PC-3 (cell line): ENCODE data around the gene ACSBG1. TPM values are rescaled to one million over a fixed set of nuclear protein-coding genes. Genes with fewer than 3 reads are reported as not detected.

Experiments
- ATAC-seq: fragments of 200-7000 bp; cut with Tn5 transposase; 2 replicates; pipeline ENCODE4 v1.9.1; 2020; ENCODE audit warnings: mild to moderate bottlenecking, moderate library complexity
- BruUV-seq: library from RNA; stranded (reverse); fragments of 400-500 nt; replicated peaks from 2 replicates; lab custom pipeline; 2021; lab: Mats Ljungman, UMichigan
- CTCF ChIA-PET: fragments of 300-600 bp; sonication (Branson Sonifier 250); formaldehyde crosslinking; loops from one replicate; lab custom pipeline; 2022; ENCODE audit warnings: antibody characterized with exemption; lab: Charles Lee
- POLR2A ChIA-PET: fragments of 300-600 bp; sonication (Branson Sonifier 250); formaldehyde crosslinking; loops from one replicate; lab custom pipeline; 2022; ENCODE audit warnings: antibody characterized with exemption; ENCODE audit not compliant: unreplicated experiment; lab: Charles Lee
- DNase-seq: peaks from one replicate; pipeline ENCODE4 v3.0.0-alpha.2; 2015
- H2AFZ ChIP-seq: fragments of 300-600 bp; sonication (generic); 2 replicates; pipeline ENCODE4 v1.6.0; 2016; ENCODE audit warnings: antibody characterized with exemption, low read length
- H3F3A ChIP-seq: fragments of 300-600 bp; sonication (generic); one replicate; pipeline ENCODE4 v1.6.0; 2017; ENCODE audit warnings: antibody characterized with exemption, low read length, control low read depth, mild to moderate bottlenecking; ENCODE audit not compliant: unreplicated experiment
- H3K27ac ChIP-seq: fragments of 300-600 bp; sonication (generic); 2 replicates; pipeline ENCODE4 v1.5.1; 2016; ENCODE audit warnings: mild to moderate bottlenecking, low read length
- H3K27me3 ChIP-seq: fragments of 300-600 bp; sonication (generic); 2 replicates; pipeline ENCODE4 v1.6.1; 2016; ENCODE audit warnings: low read length, mixed read lengths
- H3K36me3 ChIP-seq: fragments of 300-600 bp; sonication (generic); 2 replicates; pipeline ENCODE4 v1.6.1; 2016; ENCODE audit warnings: low read depth, mixed run types, low read length, mixed read lengths
- H3K4me1 ChIP-seq: fragments of 300-600 bp; sonication (generic); 2 replicates; pipeline ENCODE4 v1.5.1; 2016; ENCODE audit warnings: low read length; ENCODE audit not compliant: insufficient read depth
- H3K4me2 ChIP-seq: fragments of 300-600 bp; sonication (generic); 2 replicates; pipeline ENCODE4 v1.6.0; 2016; ENCODE audit warnings: low read length
- H3K4me3 ChIP-seq: fragments of 300-600 bp; sonication (generic); 2 replicates; pipeline ENCODE4 v1.5.1; 2016; ENCODE audit warnings: mild to moderate bottlenecking, low read length, mixed read lengths
- H3K79me2 ChIP-seq: fragments of 300-600 bp; sonication (generic); 2 replicates; pipeline ENCODE4 v1.6.1; 2017; ENCODE audit warnings: low read length, mixed read lengths
- H3K9ac ChIP-seq: fragments of 300-600 bp; sonication (generic); 2 replicates; pipeline ENCODE4 v1.6.0; 2016; ENCODE audit warnings: mild to moderate bottlenecking, low read length
- H3K9me2 ChIP-seq: fragments of 300-600 bp; sonication (generic); replicated peaks from 2 replicates; pipeline ENCODE4 v1.6.1; 2016; ENCODE audit warnings: mixed run types, low read length, mixed read lengths
- H3K9me3 ChIP-seq: fragments of 300-600 bp; sonication (generic); 2 replicates; pipeline ENCODE4 v1.6.1; 2016; ENCODE audit warnings: low read length, mixed read lengths
- H4K20me1 ChIP-seq: fragments of 300-600 bp; sonication (generic); 2 replicates; pipeline ENCODE4 v1.6.1; 2016; ENCODE audit warnings: low read length, mixed read lengths
- CTCF ChIP-seq: fragments of 300-600 bp; sonication (generic); conservative IDR thresholded peaks from 2 replicates; pipeline ENCODE4 v1.5.1; 2017; ENCODE audit warnings: antibody characterized with exemption, low read depth, mild to moderate bottlenecking, low read length
- EZH2 ChIP-seq: fragments of 300-600 bp; sonication (generic); IDR thresholded peaks from one replicate; pipeline ENCODE4 v1.6.1; 2017; ENCODE audit warnings: antibody characterized with exemption, mild to moderate bottlenecking, low read length; ENCODE audit not compliant: unreplicated experiment
- EZH2phosphoT487 ChIP-seq: fragments of 300-600 bp; sonication (generic); IDR thresholded peaks from 2 replicates; pipeline ENCODE4 v1.6.1; 2018; ENCODE audit warnings: mild to moderate bottlenecking, antibody characterized with exemption, low read length, borderline replicate concordance
- intact Hi-C: fragments of 100-400 bp; cut with micrococcal nuclease; formaldehyde crosslinking; loops from 2 replicates; pipeline ENCODE4 v1.9.0; 2023
- total RNA-seq: library from RNA; depleted of rRNA; stranded (reverse); fragments of >200 nt; gene quantifications from 2 replicates; pipeline ENCODE4 v1.2.3, GENCODE V29; 2014

ACSBG1 gene
- total RNA-seq, 1 experiment from 2014 or later: 0.36 TPM

- CTCF ChIA-PET: no interaction called here
These were observed 40.6 kb upstream of the ACSBG1 start for GRCh38 chr15:78274994-78275393.

GRCh38 chr15:78272776-78273175 lies 38.4 kb upstream of the ACSBG1 start:
- Histone ChIP-seq H3K36me3 (no peaks in the 10 kb centered on the region), H3K27me3 (no peaks in the 10 kb centered on the region), H3K27ac (no peak overlapping the region), H2AFZ (no peak overlapping the region), H3K4me1 (no peaks in the 10 kb centered on the region), H3K9me3 (no peaks in the 10 kb centered on the region), H3K4me2 (no peak overlapping the region), H3F3A (no peaks in the 10 kb centered on the region), H3K79me2 (no peaks in the 10 kb centered on the region), H3K9me2 (no peaks in the 10 kb centered on the region), H4K20me1 (no peaks in the 10 kb centered on the region), H3K4me3 (no peak overlapping the region), H3K9ac (no peak overlapping the region)
- POLR2A ChIA-PET: no interaction called here
- no peak for DNase-seq
- no TSS peak for BruUV-seq
- ATAC-seq: no peak
- CTCF ChIA-PET: no interaction called here
- intact Hi-C loops: no loop called here
- TF ChIP-seq EZH2 (no peak), EZH2phosphoT487 (no peak), CTCF (no peak)

More at GRCh38 chr15:78274994-78275393, 40.6 kb upstream of the ACSBG1 start:
- Histone ChIP-seq H3K9me2 (no peaks in the 10 kb centered on the region), H3K4me1 (no peaks in the 10 kb centered on the region), H3K27ac (no peak overlapping the region), H3F3A (no peaks in the 10 kb centered on the region), H3K4me2 (no peak overlapping the region), H2AFZ (no peak overlapping the region), H3K9me3 (no peaks in the 10 kb centered on the region), H3K9ac (no peak overlapping the region), H3K27me3 (no peaks in the 10 kb centered on the region), H3K36me3 (no peaks in the 10 kb centered on the region; the same call in 1 of the 2 replicates), H3K79me2 (no peaks in the 10 kb centered on the region), H3K4me3 (no peak overlapping the region), H4K20me1 (no peaks in the 10 kb centered on the region)
- intact Hi-C loops: no loop called here
- ATAC-seq: no peak
- no peak for DNase-seq
- TF ChIP-seq CTCF (no peak), EZH2 (no peak), EZH2phosphoT487 (no peak)
- BruUV-seq: no TSS peak
- POLR2A ChIA-PET: no interaction called here

GRCh38 chr15:78272316-78272715 lies 38.0 kb upstream of the ACSBG1 start:
- Histone ChIP-seq H3K9ac (no peak overlapping the region), H3F3A (no peaks in the 10 kb centered on the region), H3K4me1 (no peaks in the 10 kb centered on the region), H2AFZ (no peak overlapping the region), H4K20me1 (no peaks in the 10 kb centered on the region), H3K9me2 (no peaks in the 10 kb centered on the region), H3K4me2 (no peak overlapping the region), H3K79me2 (no peaks in the 10 kb centered on the region), H3K36me3 (no peaks in the 10 kb centered on the region), H3K9me3 (no peaks in the 10 kb centered on the region), H3K27me3 (no peaks in the 10 kb centered on the region), H3K27ac (no peak overlapping the region), H3K4me3 (no peak overlapping the region)
- ChIA-PET CTCF (no interaction called here), POLR2A (no interaction called here)
- BruUV-seq: no TSS peak
- DNase-seq (no peak), ATAC-seq (no peak)
- intact Hi-C loops: no loop called here
- TF ChIP-seq CTCF (no peak), EZH2phosphoT487 (no peak), EZH2 (no peak)
